ENCODE results near the gene DOCK11.
"Not testable (repeated sequence)": the region's sequence is repeated elsewhere in the genome, so short reads cannot be mapped to it uniquely, and the experiment has no call there.

Gene DOCK11

GRCh38 chrX:118495061-118495921 is at the start of gene DOCK11:
TSS of gene DOCK11 (plus strand) at chrX:118495815. CDS start at chrX:118495972, 157 bp downstream.
- H3K4me3 ChIP-seq (ENCODE audit: low read depth, low read length), result peak within 1 kb of the TSS; percentile 44
- TF ChIP-seq CTCF (IDR thresholded peaks at IDR 0.05; ENCODE audit: control insufficient read depth, extremely low read depth, insufficient read depth), result no peak
- DNase-seq (ENCODE audit: low read depth), result no peak

GRCh38 chrX:118448273-118448783 is 47.3 kb upstream of the DOCK11 start:
- H3K4me3 ChIP-seq (ENCODE audit: low read depth, low read length), result no peak overlapping the region
- TF ChIP-seq CTCF (IDR thresholded peaks at IDR 0.05; ENCODE audit: control insufficient read depth, extremely low read depth, insufficient read depth), result no peak
- no peak for DNase-seq (ENCODE audit: low read depth)

GRCh38 chrX:118455013-118455412 is 40.6 kb upstream of the DOCK11 start:
- no peak overlapping the region for H3K4me3 ChIP-seq (ENCODE audit: low read depth, low read length)
- TF ChIP-seq CTCF (IDR thresholded peaks at IDR 0.05; ENCODE audit: control insufficient read depth, extremely low read depth, insufficient read depth), result no peak
- DNase-seq (ENCODE audit: low read depth), result no peak

GRCh38 chrX:118459494-118459893 is 36.1 kb upstream of the DOCK11 start:
- no peak overlapping the region for H3K4me3 ChIP-seq (ENCODE audit: low read depth, low read length)
- DNase-seq (ENCODE audit: low read depth), result no peak
- peak; percentile 54 for TF ChIP-seq CTCF (IDR thresholded peaks at IDR 0.05; ENCODE audit: control insufficient read depth, extremely low read depth, insufficient read depth)

- DNase-seq (ENCODE audit: low read depth), result no peak
- no peak overlapping the region for H3K4me3 ChIP-seq (ENCODE audit: low read depth, low read length)
- no peak for TF ChIP-seq CTCF (IDR thresholded peaks at IDR 0.05; ENCODE audit: control insufficient read depth, extremely low read depth, insufficient read depth)
Observed at GRCh38 chrX:118464501-118464900, 31.1 kb upstream of the DOCK11 start.

GRCh38 chrX:118468122-118468521 is 27.5 kb upstream of the DOCK11 start:
- no peak for DNase-seq (ENCODE audit: low read depth)
- H3K4me3 ChIP-seq (ENCODE audit: low read depth, low read length), result no peak overlapping the region
- no peak for TF ChIP-seq CTCF (IDR thresholded peaks at IDR 0.05; ENCODE audit: control insufficient read depth, extremely low read depth, insufficient read depth)

GRCh38 chrX:118470721-118471347 is 24.8 kb upstream of the DOCK11 start:
- not testable (repeated sequence) for H3K4me3 ChIP-seq (ENCODE audit: low read depth, low read length); DNase-seq (ENCODE audit: low read depth)

Data from LNCaP clone FGC (cell line).